CD4-positive, alpha-beta memory T cell (primary cell): ENCODE data around the gene SNX14. TPM values are rescaled to one million over a fixed set of nuclear protein-coding genes. Genes with fewer than 3 reads are reported as not detected.
"Not testable (repeated sequence)": the region's sequence is repeated elsewhere in the genome, so short reads cannot be mapped to it uniquely, and the experiment has no call there.

Experiments used
- CTCF ChIA-PET: fragments of 350-600 bp; sonication (Branson Sonifier 250); formaldehyde crosslinking; loops from one replicate; lab custom pipeline; 2021; ENCODE audit warnings: inconsistent platforms; ENCODE audit not compliant: partially characterized antibody; lab: Charles Lee
- POLR2A ChIA-PET: fragments of 350-600 bp; sonication (Branson Sonifier 250); formaldehyde crosslinking; loops from one replicate; lab custom pipeline; 2021; ENCODE audit not compliant: partially characterized antibody; lab: Charles Lee
- DNase-seq, 5 donors: peaks; one replicate each; pipeline versions ENCODE4 v3.0.0 to v3.0.0-alpha.2; 2020 to 2022; ENCODE audit warnings: mixed read lengths in 1 of 5
- H3K27ac ChIP-seq: one replicate; pipeline ENCODE4 v1.7.0; 2013; ENCODE audit warnings: low read depth, low read length
- H3K27me3 ChIP-seq: 2 replicates; pipeline ENCODE4 v1.7.0; 2013; ENCODE audit warnings: mild to moderate bottlenecking, low read length, moderate library complexity; ENCODE audit not compliant: insufficient read depth
- H3K36me3 ChIP-seq: 2 replicates; pipeline ENCODE4 v1.7.0; 2013; ENCODE audit warnings: mild to moderate bottlenecking, low read length, moderate library complexity; ENCODE audit not compliant: insufficient read depth
- H3K4me1 ChIP-seq: 2 replicates; pipeline ENCODE4 v1.7.0; 2013; ENCODE audit warnings: mild to moderate bottlenecking, low read length, moderate library complexity; ENCODE audit not compliant: insufficient read depth
- H3K4me3 ChIP-seq, 2 donors: one replicate each; pipeline ENCODE4 v1.7.0; 2013; ENCODE audit warnings: low read length in 2 of 2, mild to moderate bottlenecking in 1 of 2
- H3K9me3 ChIP-seq, 2 donors: one replicate each; pipeline ENCODE4 v1.7.0; 2013; ENCODE audit warnings: low read length in 2 of 2, control low read depth in 1 of 2; ENCODE audit not compliant: control insufficient read depth in 1 of 2
- H3K27ac Mint-ChIP-seq, 7 donors: one replicate each; pipeline ENCODE4 v1.8.0; 2020 to 2021; ENCODE audit warnings: mixed read lengths in 7 of 7, mild to moderate bottlenecking in 6 of 7, inconsistent platforms in 3 of 7, moderate library complexity in 3 of 7
- H3K27me3 Mint-ChIP-seq, 2 donors: one replicate each; pipeline ENCODE4 v1.8.0; 2020 to 2021; ENCODE audit warnings: mixed read lengths in 2 of 2
- H3K36me3 Mint-ChIP-seq, 2 donors: one replicate each; pipeline ENCODE4 v1.8.0; 2020 to 2021; ENCODE audit warnings: mixed read lengths in 2 of 2, inconsistent platforms in 1 of 2, mild to moderate bottlenecking in 1 of 2
- H3K4me1 Mint-ChIP-seq, 4 donors: one replicate each; pipeline ENCODE4 v1.8.0; 2020 to 2021; ENCODE audit warnings: mixed read lengths in 4 of 4, mild to moderate bottlenecking in 1 of 4
- H3K4me3 Mint-ChIP-seq, 8 donors: one replicate each; pipeline ENCODE4 v1.8.0; 2020 to 2021; ENCODE audit warnings: mixed read lengths in 8 of 8, mild to moderate bottlenecking in 7 of 8, moderate library complexity in 6 of 8, inconsistent platforms in 3 of 8
- H3K9me3 Mint-ChIP-seq, 8 donors: one replicate each; pipeline ENCODE4 v1.8.0; 2020 to 2021; ENCODE audit warnings: mixed read lengths in 8 of 8, mild to moderate bottlenecking in 5 of 8, inconsistent platforms in 3 of 8, moderate library complexity in 1 of 8
- intact Hi-C: fragments of 100-400 bp; cut with micrococcal nuclease; formaldehyde crosslinking; loops from one replicate; pipeline ENCODE4 v1.15.1; 2023
- polyA plus RNA-seq, 2 donors: library from polyadenylated mRNA; unstranded; fragments of 300-500 nt; fragmentation: Illumina TruSeq; gene quantifications; one replicate each; pipeline ENCODE4 v1.2.3, GENCODE V29; 2021
- total RNA-seq, 2 experiments: library from RNA; stranded (reverse); gene quantifications; one replicate each; pipeline ENCODE4 v1.2.3, GENCODE V29; 2021

SNX14 gene
- total and polyA plus RNA-seq, 4 experiments from 2014 or later, result 42.6 to 70.3 (median 60.9) TPM

DNA sequence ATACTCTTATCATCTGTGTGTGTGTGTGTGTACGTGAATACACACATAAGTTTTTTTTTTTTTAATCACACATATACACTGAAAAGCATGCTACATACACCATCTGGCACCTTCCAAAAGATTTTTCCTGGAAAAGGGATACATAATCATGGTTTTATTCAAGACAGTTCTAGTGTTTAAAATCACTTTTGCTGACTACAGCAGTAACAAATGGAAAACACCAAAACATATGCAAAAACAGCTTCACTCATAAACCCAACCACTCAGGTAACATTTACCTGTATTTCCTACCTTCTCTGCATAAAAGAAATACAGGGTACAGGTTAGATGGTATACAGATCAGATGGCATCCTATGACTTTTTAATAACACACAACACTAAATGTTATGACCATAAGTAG lies 2.5 kb downstream of the SNX14 start:
- Histone ChIP-seq H3K27me3 (no peaks in the 10 kb centered on the region), H3K27ac (no peak overlapping the region), H3K4me3 (no peak overlapping the region), H3K36me3 (no peaks in the 10 kb centered on the region), H3K4me1 (peaks cover 33% of the 10 kb centered on the region), H3K9me3 (no peaks in the 10 kb centered on the region)
- Mint-ChIP-seq H3K27ac (peak overlapping the region in 3 of 7 donors; percentile 14 to 96 (median 69)), H3K4me1 (peaks cover 34 to 66% (median 48%) of the 10 kb centered on the region in 4 donors), H3K9me3 (peaks cover 0 to 4% (median 0%) of the 10 kb centered on the region in 8 donors), H3K36me3 (peaks cover 27 to 36% of the 10 kb centered on the region in 2 donors), H3K4me3 (peak overlapping the region; percentile 8 to 36 (median 22)), H3K27me3 (no peaks in the 10 kb centered on the region)
- no peak for DNase-seq
- intact Hi-C loops, result loop anchor here (5.0 kb wide), 2 partner anchors 54 to 1364 kb away; partner anchors contain the start of gene CEP162
- POLR2A ChIA-PET, result interaction anchor here (6.0 to 7.5 kb wide), 2 partner anchors 50 to 87 kb away, joined by 156 to 162 read pairs; partner anchors contain the start of gene SYNCRIP
- CTCF ChIA-PET, result interaction anchor here (2.7 kb wide), 1 partner anchor 48 kb away, joined by 17 read pairs; no protein-coding TSS in a partner anchor

DNA sequence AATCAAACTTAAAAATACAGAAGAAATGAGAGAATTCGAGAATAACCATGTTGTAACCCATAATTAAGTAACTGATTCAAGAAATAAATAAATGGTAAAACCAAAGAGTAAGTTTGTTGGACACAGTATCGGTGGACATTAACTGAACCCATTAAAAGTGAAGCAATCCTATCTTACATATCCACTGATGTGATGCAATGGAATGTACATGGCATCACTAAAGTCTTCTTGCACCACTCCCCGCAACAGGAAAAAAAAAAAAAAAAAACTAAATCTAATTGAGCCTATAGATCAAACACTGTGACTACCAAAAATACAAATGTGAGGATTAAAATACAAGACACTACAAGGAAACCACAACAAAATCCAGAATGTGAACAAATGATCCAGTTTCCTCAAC lies 7.9 kb downstream of the SNX14 start:
- peak overlapping the region in 1 of 8 donors; percentile 11 for H3K4me3 Mint-ChIP-seq
- Histone ChIP-seq H3K9me3 (no peaks in the 10 kb centered on the region), H3K27ac (no peak overlapping the region), H3K4me3 (no peak overlapping the region), H3K36me3 (peaks cover 2% of the 10 kb centered on the region), H3K27me3 (no peaks in the 10 kb centered on the region), H3K4me1 (peaks cover 6% of the 10 kb centered on the region)
- POLR2A ChIA-PET, result interaction anchor here (0.7 kb wide), 1 partner anchor 8 kb away, joined by 4 read pairs; the partner anchor contains the start of gene SNX14
- no peak for DNase-seq
- intact Hi-C loops, result no loop called here
- H3K36me3 Mint-ChIP-seq, result peaks cover 56 to 75% of the 10 kb centered on the region in 2 donors
- H3K27ac Mint-ChIP-seq, result no peak overlapping the region
- CTCF ChIA-PET, result no interaction called here
- H3K4me1 Mint-ChIP-seq, result peaks cover 34 to 62% (median 46%) of the 10 kb centered on the region in 4 donors
- H3K27me3 Mint-ChIP-seq, result no peaks in the 10 kb centered on the region
- peaks cover 3 to 36% (median 30%) of the 10 kb centered on the region in 8 donors for H3K9me3 Mint-ChIP-seq

DNA sequence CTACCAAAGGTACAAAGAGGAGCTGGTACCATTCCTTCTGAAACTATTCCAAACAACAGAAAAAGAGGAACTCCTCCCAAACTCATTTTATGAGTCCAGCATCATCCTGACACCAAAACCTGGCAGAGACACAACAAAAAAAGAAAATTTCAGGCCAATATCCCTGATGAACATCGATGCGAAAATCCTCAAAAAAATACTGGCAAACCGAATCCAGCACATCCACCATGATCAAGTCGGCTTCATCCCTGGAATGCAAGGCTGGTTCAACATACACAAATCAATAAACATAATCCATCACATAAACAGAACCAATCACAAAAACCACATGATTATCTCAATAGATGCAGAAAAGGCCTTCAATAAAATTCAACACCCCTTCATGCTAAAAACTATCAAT lies 10.8 kb downstream of the SNX14 start:
- Mint-ChIP-seq H3K4me1 (peaks cover 28 to 46% (median 35%) of the 10 kb centered on the region in 4 donors), H3K27ac (peak overlapping the region in 1 of 7 donors; percentile 3), H3K36me3 (peaks cover 56 to 64% of the 10 kb centered on the region in 2 donors), H3K9me3 (peaks cover 3 to 36% (median 29%) of the 10 kb centered on the region in 8 donors)
- peaks cover 10% of the 10 kb centered on the region for H3K4me1 ChIP-seq
- CTCF ChIA-PET, intact Hi-C loops, H3K4me3 Mint-ChIP-seq, H3K9me3 ChIP-seq, POLR2A ChIA-PET, DNase-seq, H3K27me3 ChIP-seq, H3K27ac ChIP-seq, H3K27me3 Mint-ChIP-seq, H3K4me3 ChIP-seq, H3K36me3 ChIP-seq: not testable (repeated sequence)

DNA sequence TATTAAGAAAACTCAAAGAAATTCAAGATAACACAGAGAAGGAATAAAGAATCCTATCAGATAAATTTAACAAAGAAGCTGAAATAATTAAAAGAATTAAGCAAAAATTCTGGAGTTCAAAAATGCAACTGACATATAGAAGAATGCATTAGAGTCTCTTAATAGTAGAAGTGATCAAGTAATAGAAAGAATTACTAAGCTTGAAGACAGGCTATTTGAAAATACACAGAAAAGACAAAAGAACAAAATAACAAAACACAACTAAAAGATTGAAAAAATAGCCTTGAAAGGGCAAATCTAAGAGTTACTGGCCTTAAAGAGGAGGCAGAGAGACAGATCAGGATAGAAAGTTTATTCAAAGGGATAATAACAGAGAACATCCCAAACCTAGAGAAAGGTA lies 12.1 kb downstream of the SNX14 start:
- H3K4me3 ChIP-seq, result no peak overlapping the region
- ChIA-PET CTCF (no interaction called here), POLR2A (interaction anchor here (1.5 to 3.1 kb wide), 2 partner anchors 12 to 97 kb away, joined by 3 to 11 read pairs; partner anchors contain the start of gene SNX14)
- no peak overlapping the region for H3K27ac Mint-ChIP-seq
- H3K36me3 ChIP-seq, result peaks cover 8% of the 10 kb centered on the region
- peaks cover 25 to 41% (median 30%) of the 10 kb centered on the region in 4 donors for H3K4me1 Mint-ChIP-seq
- H3K9me3 ChIP-seq, result no peaks in the 10 kb centered on the region
- no peak for DNase-seq
- peaks cover 52 to 59% of the 10 kb centered on the region in 2 donors for H3K36me3 Mint-ChIP-seq
- no peaks in the 10 kb centered on the region for H3K27me3 ChIP-seq
- H3K9me3 Mint-ChIP-seq, result peaks cover 3 to 36% (median 29%) of the 10 kb centered on the region in 8 donors
- H3K27me3 Mint-ChIP-seq, result no peaks in the 10 kb centered on the region
- H3K4me3 Mint-ChIP-seq, result peak overlapping the region in 1 of 8 donors; percentile 25
- intact Hi-C loops, result no loop called here
- H3K27ac ChIP-seq, result no peak overlapping the region
- peaks cover 12% of the 10 kb centered on the region for H3K4me1 ChIP-seq

DNA sequence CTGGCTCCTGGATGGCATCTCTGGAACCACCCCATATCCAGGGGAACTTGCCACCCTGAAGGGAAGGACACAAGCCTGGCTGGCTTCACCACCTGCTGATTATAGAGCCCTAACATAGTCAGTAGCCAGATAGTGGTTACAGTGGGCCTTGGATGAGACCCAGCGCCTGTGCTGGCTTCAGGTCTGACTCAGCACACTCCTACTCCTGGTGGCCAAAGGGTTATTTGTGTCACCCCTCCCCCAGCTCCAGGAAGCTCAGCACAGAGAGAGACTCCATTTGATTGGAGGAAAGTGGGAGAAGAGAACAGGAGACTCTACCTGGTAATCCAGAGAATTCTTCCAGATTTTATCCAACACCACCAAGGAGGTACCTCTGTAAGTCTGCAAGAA lies 12.8 kb downstream of the SNX14 start:
- Histone ChIP-seq H3K27me3 (no peaks in the 10 kb centered on the region), H3K4me3 (no peak overlapping the region), H3K27ac (no peak overlapping the region), H3K9me3 (no peaks in the 10 kb centered on the region), H3K36me3 (peaks cover 8% of the 10 kb centered on the region), H3K4me1 (peaks cover 19% of the 10 kb centered on the region)
- Mint-ChIP-seq H3K27ac (peak overlapping the region in 1 of 7 donors; percentile 11), H3K4me1 (peaks cover 22 to 38% (median 27%) of the 10 kb centered on the region in 4 donors), H3K27me3 (no peaks in the 10 kb centered on the region), H3K4me3 (no peak overlapping the region), H3K9me3 (peaks cover 3 to 36% (median 29%) of the 10 kb centered on the region in 8 donors), H3K36me3 (peaks cover 49 to 55% of the 10 kb centered on the region in 2 donors)
- CTCF ChIA-PET, result no interaction called here
- intact Hi-C loops, result no loop called here
- POLR2A ChIA-PET, result interaction anchor here (0.8 to 3.1 kb wide), 3 partner anchors 13 to 98 kb away, joined by 3 to 11 read pairs (median 3); partner anchors contain the start of gene SNX14
- no peak for DNase-seq

GRCh38 chr6:85580118-85580877 lies 13.4 kb downstream of the SNX14 start:
- intact Hi-C loops, result no loop called here
- no peak for DNase-seq
- peaks cover 3 to 36% (median 29%) of the 10 kb centered on the region in 8 donors for H3K9me3 Mint-ChIP-seq
- H3K27me3 ChIP-seq, result no peaks in the 10 kb centered on the region
- H3K27ac ChIP-seq, result no peak overlapping the region
- H3K4me3 Mint-ChIP-seq, result peak overlapping the region in 1 of 8 donors; percentile 26
- ChIA-PET CTCF (no interaction called here), POLR2A (interaction anchor here (0.8 to 3.1 kb wide), 3 partner anchors 13 to 98 kb away, joined by 3 to 11 read pairs (median 3); partner anchors contain the start of gene SNX14)
- peaks cover 26 to 35% (median 29%) of the 10 kb centered on the region in 4 donors for H3K4me1 Mint-ChIP-seq
- no peak overlapping the region for H3K4me3 ChIP-seq
- peaks cover 47 to 50% of the 10 kb centered on the region in 2 donors for H3K36me3 Mint-ChIP-seq
- peaks cover 8% of the 10 kb centered on the region for H3K36me3 ChIP-seq
- H3K27ac Mint-ChIP-seq, result peak overlapping the region in 1 of 7 donors; percentile 44
- H3K27me3 Mint-ChIP-seq, result no peaks in the 10 kb centered on the region
- H3K4me1 ChIP-seq, result peaks cover 24% of the 10 kb centered on the region
- H3K9me3 ChIP-seq, result no peaks in the 10 kb centered on the region

DNA sequence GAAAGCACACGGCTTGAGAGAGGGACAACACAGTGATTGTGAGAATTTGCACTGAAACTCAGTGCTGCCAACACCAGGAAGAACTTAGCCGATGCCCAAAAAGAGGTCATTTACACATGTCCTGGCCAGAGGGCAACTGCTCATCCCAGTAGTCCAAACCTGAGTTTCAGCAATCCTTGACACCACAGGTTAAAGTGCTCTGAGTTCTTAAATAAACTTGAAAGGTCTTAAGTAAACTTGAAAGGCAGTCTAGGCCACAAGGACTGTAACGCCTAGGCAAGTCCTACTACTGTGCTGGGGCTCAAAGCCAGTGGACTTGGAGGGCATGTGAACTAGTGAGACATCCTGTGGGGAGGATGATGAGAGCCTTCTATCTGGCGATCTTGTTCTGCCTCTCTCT lies 14.1 kb downstream of the SNX14 start:
- Mint-ChIP-seq H3K9me3 (peaks cover 3 to 35% (median 26%) of the 10 kb centered on the region in 8 donors), H3K27me3 (no peaks in the 10 kb centered on the region), H3K4me3 (peak overlapping the region in 2 of 8 donors; percentile 4 to 26), H3K4me1 (peaks cover 28 to 30% (median 29%) of the 10 kb centered on the region in 4 donors), H3K27ac (peak overlapping the region in 2 of 7 donors; percentile 39 to 53), H3K36me3 (peaks cover 42% of the 10 kb centered on the region in 2 donors)
- H3K27ac ChIP-seq, result no peak overlapping the region
- H3K4me1 ChIP-seq, result peaks cover 25% of the 10 kb centered on the region
- peaks cover 8% of the 10 kb centered on the region for H3K36me3 ChIP-seq
- DNase-seq, result no peak
- intact Hi-C loops, result no loop called here
- no peaks in the 10 kb centered on the region for H3K9me3 ChIP-seq
- no peaks in the 10 kb centered on the region for H3K27me3 ChIP-seq
- H3K4me3 ChIP-seq, result no peak overlapping the region
- ChIA-PET CTCF (no interaction called here), POLR2A (interaction anchor here (3.1 kb wide), 1 partner anchor 14 kb away, joined by 11 read pairs; the partner anchor contains the start of gene SNX14)
